GM23248 (cell line): ENCODE results near the gene FERMT2. TPM values are rescaled to one million over a fixed set of nuclear protein-coding genes. Genes with fewer than 3 reads are reported as not detected.

Experiments used
- DNase-seq: peaks from one replicate; pipeline ENCODE4 v3.0.0-alpha.2; 2015
- H2AFZ ChIP-seq: fragments of 200-600 bp; sonication (generic); 2 replicates; pipeline ENCODE4 v1.6.1; 2016; ENCODE audit warnings: antibody characterized with exemption
- H3F3A ChIP-seq: fragments of 200-600 bp; sonication (generic); 2 replicates; pipeline ENCODE4 v1.6.1; 2016; ENCODE audit warnings: mild to moderate bottlenecking, antibody characterized with exemption, mixed run types; ENCODE audit not compliant: insufficient read depth
- H3K27ac ChIP-seq: fragments of 200-600 bp; sonication (generic); 2 replicates; pipeline ENCODE4 v1.5.1; 2016; ENCODE audit warnings: mild to moderate bottlenecking
- H3K27me3 ChIP-seq: fragments of 200-600 bp; sonication (generic); replicated peaks from 2 replicates; pipeline ENCODE4 v1.6.1; 2016; ENCODE audit warnings: mild to moderate bottlenecking; ENCODE audit not compliant: insufficient read depth
- H3K36me3 ChIP-seq: fragments of 200-600 bp; sonication (generic); 2 replicates; pipeline ENCODE4 v1.6.1; 2016; ENCODE audit warnings: low read depth, mild to moderate bottlenecking
- H3K4me1 ChIP-seq: fragments of 200-600 bp; sonication (generic); 2 replicates; pipeline ENCODE4 v1.6.1; 2016; ENCODE audit warnings: mild to moderate bottlenecking; ENCODE audit not compliant: insufficient read depth
- H3K4me2 ChIP-seq: fragments of 200-600 bp; sonication (generic); one replicate; pipeline ENCODE4 v1.6.1; 2016; ENCODE audit warnings: mild to moderate bottlenecking; ENCODE audit not compliant: unreplicated experiment
- H3K4me3 ChIP-seq: fragments of 200-600 bp; sonication (generic); 2 replicates; pipeline ENCODE4 v1.5.1; 2016; ENCODE audit warnings: mild to moderate bottlenecking
- H3K79me2 ChIP-seq: fragments of 200-600 bp; sonication (generic); 2 replicates; pipeline ENCODE4 v1.6.1; 2016; ENCODE audit warnings: mild to moderate bottlenecking; ENCODE audit not compliant: insufficient read depth
- H3K9ac ChIP-seq: fragments of 200-600 bp; sonication (generic); 2 replicates; pipeline ENCODE4 v1.6.1; 2016; ENCODE audit warnings: mild to moderate bottlenecking
- H3K9me2 ChIP-seq: fragments of 200-600 bp; sonication (generic); 2 replicates; pipeline ENCODE4 v1.6.1; 2016; ENCODE audit warnings: mixed run types, mild to moderate bottlenecking, moderate library complexity; ENCODE audit not compliant: insufficient read depth
- H3K9me3 ChIP-seq: fragments of 200-600 bp; sonication (generic); one replicate; pipeline ENCODE4 v1.6.1; 2017; ENCODE audit warnings: low read depth
- H4K20me1 ChIP-seq: fragments of 200-600 bp; sonication (generic); 2 replicates; pipeline ENCODE4 v1.6.0; 2016; ENCODE audit not compliant: insufficient read depth
- EZH2 ChIP-seq: fragments of 200-600 bp; sonication (generic); IDR thresholded peaks from 2 replicates; pipeline ENCODE4 v1.6.1; 2018; ENCODE audit warnings: antibody characterized with exemption, mild to moderate bottlenecking; ENCODE audit not compliant: insufficient read depth, poor library complexity, severe bottlenecking
- EZH2phosphoT487 ChIP-seq: fragments of 200-600 bp; sonication (generic); IDR thresholded peaks from 2 replicates; pipeline ENCODE4 v1.6.1; 2018; ENCODE audit warnings: antibody characterized with exemption, moderate library complexity, mild to moderate bottlenecking, low read depth; ENCODE audit not compliant: insufficient read depth
- WGBS, 2 experiments: methylation state at CpG; one replicate each; pipeline ENCODE4 v1.1.6; 2015 to 2017; ENCODE audit warnings: low lambda C conversion rate in 2 of 2, low coverage in 1 of 2; ENCODE audit errors: missing lambda C conversion rate in 2 of 2; 5-methylcytosine and 5-hydroxymethylcytosine counted together
- in situ Hi-C: fragments of 300-500 bp; cut with MboI; formaldehyde crosslinking; loops from 2 replicates; pipeline ENCODE4 v1.15.0; 2020
- polyA plus RNA-seq: library from polyadenylated mRNA; unstranded; fragments of >200 nt; fragmentation: Nextera tagmentation; extraction: Ambion mirVana; gene quantifications from 2 replicates; pipeline ENCODE4 v1.2.1, GENCODE V29; 2016
- total RNA-seq: library from RNA; depleted of rRNA; stranded (reverse); fragments of >200 nt; shearing (Covaris generic); gene quantifications from 2 replicates; pipeline ENCODE4 v1.2.3, GENCODE V29; 2014

FERMT2 gene
- total and polyA plus RNA-seq, 2 experiments from 2014 or later: 124 to 217 TPM

DNA sequence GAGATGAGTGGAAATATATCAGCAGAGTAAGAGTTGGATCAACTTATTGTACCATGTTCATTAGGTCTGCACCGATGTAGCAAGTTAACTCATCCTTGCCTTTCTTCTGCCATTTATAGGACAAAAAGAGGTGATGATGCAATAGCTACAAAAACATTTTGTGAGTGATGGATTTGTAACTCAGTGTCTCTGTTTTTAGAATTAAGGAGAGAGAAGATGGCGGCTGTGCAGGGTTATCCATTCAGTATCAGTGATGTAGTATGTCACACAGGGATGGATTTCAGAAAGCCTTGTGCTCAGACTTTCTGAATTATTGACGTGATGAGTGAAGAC, 97.4 kb downstream of the FERMT2 start:
- Histone ChIP-seq H3K4me3 (no peak overlapping the region), H2AFZ (no peak overlapping the region), H3K27me3 (no peaks in the 10 kb centered on the region), H4K20me1 (no peaks in the 10 kb centered on the region), H3K4me2 (no peak overlapping the region), H3K27ac (no peak overlapping the region), H3K4me1 (no peaks in the 10 kb centered on the region), H3K9me2 (no peaks in the 10 kb centered on the region), H3K9ac (no peak overlapping the region), H3K79me2 (peaks cover 29% of the 10 kb centered on the region; the same call in 1 of the 2 replicates), H3K36me3 (peaks cover 31% of the 10 kb centered on the region), H3F3A (peaks cover 60% of the 10 kb centered on the region), H3K9me3 (no peaks in the 10 kb centered on the region)
- DNase-seq: no peak
- in situ Hi-C loops: no loop called here
- TF ChIP-seq EZH2: no peak
- TF ChIP-seq EZH2phosphoT487: no peak
- WGBS, 2 experiments: 96 to 98% methylated on average over 3 of the region's 3 CpGs

DNA sequence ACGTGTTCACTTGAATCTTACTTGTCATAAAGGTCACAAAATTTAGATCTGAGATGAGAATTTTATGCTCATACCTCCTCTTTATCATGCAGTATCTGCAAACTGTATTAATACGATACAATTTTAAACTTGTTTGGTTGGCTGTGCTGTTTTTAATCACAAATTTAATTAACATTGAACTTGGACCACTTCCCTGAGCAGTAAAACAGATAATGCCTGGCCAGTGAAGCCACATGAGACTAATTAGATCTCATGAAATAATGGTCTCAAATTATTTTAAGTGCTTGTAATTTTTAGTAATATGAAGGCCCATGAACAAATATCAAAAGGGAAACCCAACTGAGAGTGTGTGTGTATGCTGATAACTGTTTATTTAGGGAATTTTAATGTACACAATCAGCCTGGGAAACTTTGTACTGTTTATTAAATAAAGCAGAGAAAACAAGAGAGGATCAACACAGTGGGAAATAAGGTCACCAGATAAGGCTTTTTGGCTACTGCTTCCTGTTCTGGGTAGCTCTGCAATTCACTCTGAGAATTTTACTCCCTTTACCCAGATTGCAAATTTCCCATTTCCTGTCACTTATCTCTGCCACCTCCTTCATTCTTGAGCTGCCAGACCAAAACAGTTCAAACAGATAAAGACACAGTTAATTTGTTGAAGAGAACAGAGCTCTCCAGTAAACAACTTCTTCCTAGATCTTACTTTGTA, 97.9 kb downstream of the FERMT2 start:
- TF ChIP-seq EZH2phosphoT487 (no peak), EZH2 (no peak)

GRCh38 chr14:52850451-52850909, 100.4 kb downstream of the FERMT2 start:
- TF ChIP-seq EZH2: no peak
- TF ChIP-seq EZH2phosphoT487: no peak
- H3K4me2 ChIP-seq: no peak overlapping the region
- H3K36me3 ChIP-seq: peaks cover 4% of the 10 kb centered on the region
- H3K4me1 ChIP-seq: no peaks in the 10 kb centered on the region
- DNase-seq: no peak
- no peak overlapping the region for H3K27ac ChIP-seq
- no peaks in the 10 kb centered on the region for H3K27me3 ChIP-seq
- H2AFZ ChIP-seq: no peak overlapping the region
- in situ Hi-C loops: no loop called here
- H3K79me2 ChIP-seq: 0 out of 2 replicates have a peak, but pooled peaks cover 4% of the 10 kb centered on the region
- H3F3A ChIP-seq: peaks cover 39% of the 10 kb centered on the region
- no peaks in the 10 kb centered on the region for H3K9me3 ChIP-seq
- WGBS, 2 experiments: 91 to 94% methylated on average over 7 of the region's 7 CpGs
- H3K4me3 ChIP-seq: no peak overlapping the region
- no peaks in the 10 kb centered on the region for H4K20me1 ChIP-seq
- no peaks in the 10 kb centered on the region for H3K9me2 ChIP-seq
- H3K9ac ChIP-seq: no peak overlapping the region

More for the DNA sequence above, 97.9 kb downstream of the FERMT2 start:
- Histone ChIP-seq H3K9me3 (no peaks in the 10 kb centered on the region), H3K4me1 (no peaks in the 10 kb centered on the region), H3K4me3 (no peak overlapping the region), H3K9me2 (no peaks in the 10 kb centered on the region), H3K9ac (no peak overlapping the region), H4K20me1 (no peaks in the 10 kb centered on the region), H3K79me2 (peaks cover 24% of the 10 kb centered on the region; the same call in 1 of the 2 replicates), H3K27me3 (no peaks in the 10 kb centered on the region), H3K4me2 (no peak overlapping the region), H3K36me3 (peaks cover 26% of the 10 kb centered on the region), H2AFZ (no peak overlapping the region), H3K27ac (no peak overlapping the region; the same call in 1 of the 2 replicates), H3F3A (peaks cover 55% of the 10 kb centered on the region)
- no peak for DNase-seq
- in situ Hi-C loops: no loop called here
- whole genome bisulfite sequencing, 2 experiments: 32 to 50% methylated on average over 2 of the region's 2 CpGs

GRCh38 chr14:52848626-52849025, 102.2 kb downstream of the FERMT2 start:
- in situ Hi-C loops: no loop called here
- no peaks in the 10 kb centered on the region; the same call in 1 of the 2 replicates for H3K36me3 ChIP-seq
- no peak for DNase-seq
- H3K27me3 ChIP-seq: no peaks in the 10 kb centered on the region
- no peaks in the 10 kb centered on the region for H3K9me3 ChIP-seq
- H3K4me2 ChIP-seq: no peak overlapping the region
- WGBS, 2 experiments: 86% methylated on average over 5 of the region's 5 CpGs
- H4K20me1 ChIP-seq: no peaks in the 10 kb centered on the region
- no peak overlapping the region for H2AFZ ChIP-seq
- H3K9me2 ChIP-seq: no peaks in the 10 kb centered on the region
- no peak overlapping the region for H3K9ac ChIP-seq
- peaks cover 23% of the 10 kb centered on the region for H3F3A ChIP-seq
- no peak for TF ChIP-seq EZH2
- TF ChIP-seq EZH2phosphoT487: no peak
- no peak overlapping the region for H3K27ac ChIP-seq
- peaks cover 12% of the 10 kb centered on the region for H3K4me1 ChIP-seq
- no peak overlapping the region for H3K4me3 ChIP-seq
- no peaks in the 10 kb centered on the region for H3K79me2 ChIP-seq
